Epithelial cell of esophagus (primary cell): Measurements from ENCODE around the gene CCDC40.

Experiments used
- DNase-seq: peaks from one replicate; pipeline ENCODE4 v3.0.0; 2010; ENCODE audit warnings: low read depth
- H3K4me3 ChIP-seq: 2 replicates; pipeline ENCODE4 v1.5.1; 2011; ENCODE audit warnings: mild to moderate bottlenecking, low read length, control low read depth
- CTCF ChIP-seq: IDR thresholded peaks from 2 replicates; pipeline ENCODE4 v1.5.1; 2011; ENCODE audit warnings: low read depth, mild to moderate bottlenecking, low read length, control low read depth, inconsistent platforms; ENCODE audit not compliant: insufficient read depth; ENCODE audit errors: missing control alignments

CCDC40 gene

DNA sequence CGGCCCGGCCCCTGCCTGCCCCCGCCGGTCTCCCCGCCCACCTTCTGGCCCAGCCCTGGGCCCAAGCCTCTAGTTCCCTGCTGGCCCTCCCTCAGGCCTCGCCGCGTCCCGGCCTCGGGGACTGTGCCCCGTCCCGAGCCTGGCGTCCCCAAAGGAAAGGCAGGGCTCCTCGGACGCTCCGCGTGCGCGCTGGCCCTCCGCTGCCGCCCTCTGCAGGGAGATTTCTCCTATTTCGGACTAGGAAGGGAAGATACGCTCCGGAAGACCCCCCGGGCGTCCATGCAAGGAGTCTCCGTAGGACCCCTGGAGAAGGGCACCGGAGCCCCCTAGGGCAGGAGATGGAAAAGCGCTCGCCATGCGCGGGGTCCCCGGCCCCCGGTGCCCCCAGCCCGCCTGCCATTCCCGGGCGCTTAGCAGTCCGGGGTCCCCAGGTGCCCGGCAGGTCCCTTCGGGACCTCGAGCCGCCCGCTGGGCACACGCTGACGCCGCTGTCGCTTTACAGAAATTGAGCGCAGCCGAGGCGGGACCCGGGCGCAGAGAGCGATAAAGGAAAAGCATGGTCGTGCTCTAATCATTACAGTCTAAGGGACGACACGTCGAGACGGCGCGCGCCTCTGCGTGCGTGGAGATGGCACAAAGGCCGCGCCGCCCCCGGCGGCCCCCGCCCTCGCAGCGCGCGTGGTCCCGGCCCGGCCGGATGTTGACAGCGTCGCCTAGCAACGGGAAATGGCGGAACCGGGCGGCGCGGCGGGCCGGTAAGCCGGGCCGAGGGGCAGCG, at the start of gene CCDC40:
CCDC40 (plus strand) TSS at position 706 of the 778 bp plus-strand sequence; CDS start at position 727, 21 bp downstream.
- no peak for TF ChIP-seq CTCF
- H3K4me3 ChIP-seq: peak within 1 kb of the TSS; percentile 66
- DNase-seq: peak; percentile 77

DNA sequence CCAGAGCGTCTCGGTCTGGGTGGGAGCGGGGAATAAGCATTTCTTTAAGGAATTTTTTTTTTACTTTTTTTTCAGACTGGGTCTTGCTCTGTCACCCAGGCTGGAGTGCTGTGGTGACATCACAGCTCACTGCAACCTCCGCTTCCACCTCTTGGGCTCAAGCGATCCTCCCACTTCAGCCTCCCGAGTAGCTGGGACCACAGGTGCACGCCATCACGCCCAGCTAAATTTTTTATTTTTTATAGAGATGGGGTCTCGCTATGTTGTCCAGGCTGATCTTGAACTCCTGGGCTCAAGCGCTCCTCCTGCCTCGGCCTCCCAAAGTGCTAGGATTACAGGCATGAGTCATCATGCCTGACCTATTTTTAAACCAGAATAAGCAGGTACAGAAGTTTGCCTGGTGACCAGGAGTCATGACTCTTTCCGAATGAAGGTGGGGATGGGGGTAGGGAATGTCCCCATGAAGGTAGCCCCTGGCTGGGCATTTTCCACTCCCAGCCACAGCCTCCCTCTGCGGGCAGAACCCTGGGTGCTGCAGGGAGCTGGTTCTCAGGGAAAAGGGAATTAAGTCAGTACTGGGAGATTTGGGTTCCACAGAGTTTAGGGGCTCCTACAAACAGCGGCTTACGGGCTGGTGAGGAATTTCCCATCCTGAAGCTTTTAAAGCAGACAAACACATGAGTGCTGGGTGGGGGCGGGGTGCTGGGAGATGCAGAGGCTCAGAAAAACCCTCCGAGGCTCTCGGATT, 49.1 kb upstream of the CCDC40 start:
- TF ChIP-seq CTCF: no peak
- no peak overlapping the region for H3K4me3 ChIP-seq
- DNase-seq: peak; percentile 20

DNA sequence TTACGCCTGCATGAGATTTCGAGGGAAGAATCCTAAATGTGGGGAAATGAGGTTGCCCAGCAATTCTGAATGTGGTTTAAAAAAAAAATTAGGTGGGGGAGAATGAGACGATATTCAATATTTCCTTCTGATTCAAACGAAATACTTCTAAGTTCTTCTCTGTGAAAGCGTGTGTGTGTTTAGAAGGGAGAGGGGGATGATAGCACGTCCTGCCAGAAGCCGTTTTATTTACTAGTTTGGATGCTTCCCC, 48.6 kb upstream of the CCDC40 start:
- TF ChIP-seq CTCF: no peak
- no peak for DNase-seq
- H3K4me3 ChIP-seq: no peak overlapping the region

- no peak overlapping the region for H3K4me3 ChIP-seq
- peak; percentile 45 for DNase-seq
- TF ChIP-seq CTCF: no peak
These were observed 48.1 kb upstream of the CCDC40 start for GRCh38 chr17:79988185-79988971.

GRCh38 chr17:79989106-79989835, 47.2 kb upstream of the CCDC40 start:
- no peak for TF ChIP-seq CTCF
- no peak for DNase-seq
- no peak overlapping the region for H3K4me3 ChIP-seq

DNA sequence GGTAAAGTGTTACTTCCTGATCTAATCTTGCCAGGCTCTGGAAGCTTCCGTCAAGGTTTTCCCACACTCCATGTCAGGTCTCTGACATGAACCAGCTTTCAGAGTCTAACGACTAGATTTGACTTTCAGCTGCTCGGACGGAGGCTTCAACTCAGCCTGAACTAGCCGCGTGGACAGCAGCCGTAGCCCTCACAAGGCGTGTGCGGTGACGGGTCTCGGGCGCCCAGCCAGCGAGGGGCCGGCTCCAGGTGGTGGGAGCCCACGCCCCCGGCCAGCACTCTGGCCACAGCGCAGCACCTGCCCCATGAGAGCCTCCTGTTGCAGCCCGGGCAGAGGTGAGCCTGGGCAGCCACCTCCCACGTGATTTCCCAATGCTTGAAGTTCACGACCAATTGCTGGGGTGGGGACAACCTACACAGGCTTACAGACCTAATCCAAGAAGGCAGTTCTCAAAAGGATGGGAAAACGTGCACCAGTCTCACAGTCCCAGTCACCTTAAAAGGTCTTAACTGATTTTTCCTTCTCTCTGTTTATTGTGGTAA, 46.3 kb upstream of the CCDC40 start:
- no peak for DNase-seq
- no peak for TF ChIP-seq CTCF

More for the DNA sequence above, 46.3 kb upstream of the CCDC40 start:
- no peak overlapping the region for H3K4me3 ChIP-seq
